DOHH2 (cell line): ENCODE results near the gene TLK1.

Source experiments
- H3F3A ChIP-seq: fragments of 200-600 bp; sonication (generic), shearing (Covaris generic); 2 replicates; pipeline ENCODE4 v1.6.0; 2016; ENCODE audit warnings: antibody characterized with exemption, mild to moderate bottlenecking; ENCODE audit not compliant: control insufficient read depth, insufficient read depth
- H3K27ac ChIP-seq: fragments of 200-600 bp; sonication (generic); 2 replicates; pipeline ENCODE4 v1.5.1; 2014; ENCODE audit warnings: low read depth, mild to moderate bottlenecking, low read length, moderate library complexity
- H3K27me3 ChIP-seq: fragments of 200-600 bp; sonication (generic); 2 replicates; pipeline ENCODE4 v1.6.1; 2014; ENCODE audit warnings: mild to moderate bottlenecking, low read length, mixed read lengths; ENCODE audit not compliant: control insufficient read depth
- H3K36me3 ChIP-seq: fragments of 200-600 bp; sonication (generic); 2 replicates; pipeline ENCODE4 v1.6.1; 2014; ENCODE audit warnings: mild to moderate bottlenecking, low read length, moderate library complexity, mixed read lengths; ENCODE audit not compliant: control insufficient read depth
- H3K4me1 ChIP-seq: fragments of 200-600 bp; sonication (generic); 2 replicates; pipeline ENCODE4 v1.6.1; 2014; ENCODE audit warnings: mild to moderate bottlenecking, low read length, mixed read lengths; ENCODE audit not compliant: control insufficient read depth
- H3K4me2 ChIP-seq: fragments of 200-600 bp; sonication (generic); 2 replicates; pipeline ENCODE4 v1.6.0; 2014; ENCODE audit warnings: mild to moderate bottlenecking, low read length, moderate library complexity
- H3K4me3 ChIP-seq: fragments of 200-600 bp; sonication (generic); 2 replicates; pipeline ENCODE4 v1.5.1; 2014; ENCODE audit warnings: mild to moderate bottlenecking, low read length, mixed read lengths
- H3K79me2 ChIP-seq: fragments of 200-600 bp; sonication (generic); 2 replicates; pipeline ENCODE4 v1.6.1; 2014; ENCODE audit warnings: mild to moderate bottlenecking, low read length, mixed read lengths; ENCODE audit not compliant: control insufficient read depth
- H3K9me2 ChIP-seq: fragments of 200-600 bp; sonication (generic); replicated peaks from 2 replicates; pipeline ENCODE4 v1.6.1; 2014; ENCODE audit warnings: mild to moderate bottlenecking, low read length, mixed read lengths; ENCODE audit not compliant: control insufficient read depth
- H3K9me3 ChIP-seq: fragments of 200-600 bp; sonication (generic); 2 replicates; pipeline ENCODE4 v1.6.1; 2014; ENCODE audit warnings: antibody characterized with exemption, low read length, mixed read lengths; ENCODE audit not compliant: control insufficient read depth, insufficient read depth
- H4K20me1 ChIP-seq: fragments of 200-600 bp; sonication (generic); 2 replicates; pipeline ENCODE4 v1.6.0; 2014; ENCODE audit warnings: low read depth, mild to moderate bottlenecking, antibody characterized with exemption, low read length, moderate library complexity; ENCODE audit not compliant: control insufficient read depth, insufficient read depth
- EZH2phosphoT487 ChIP-seq: fragments of 200-600 bp; sonication (generic); IDR thresholded peaks from 2 replicates; pipeline ENCODE4 v1.6.1; 2017; ENCODE audit warnings: borderline replicate concordance, mild to moderate bottlenecking, antibody characterized with exemption, low read length, moderate library complexity, mixed read lengths
- TF ChIP-seq, protein P1 (sequence below): fragments of 200-600 bp; sonication (generic); IDR thresholded peaks from one replicate; pipeline ENCODE4 v1.5.1; 2014; ENCODE audit warnings: antibody characterized with exemption, mild to moderate bottlenecking, low read depth, low read length; ENCODE audit not compliant: poor library complexity, severe bottlenecking

The TLK1 gene

DNA sequence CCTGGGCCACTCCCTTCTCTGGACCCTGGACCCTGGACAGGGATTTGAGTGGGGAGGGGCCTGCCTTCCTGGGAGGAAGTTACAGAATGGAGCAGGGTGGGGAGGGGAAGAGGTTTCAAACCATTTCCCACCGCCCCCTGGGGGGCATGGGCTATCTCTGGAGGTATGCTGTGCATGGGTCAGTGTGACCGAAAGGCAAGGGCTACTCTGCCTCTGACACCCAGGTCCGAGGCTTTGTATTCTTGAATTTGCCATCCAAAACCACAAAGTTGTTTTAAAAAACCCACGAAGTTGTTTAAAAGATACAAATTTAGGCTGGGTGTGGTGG is 184.8 kb downstream of the TLK1 start:
- H3K4me2 ChIP-seq, result no peak overlapping the region
- H3K9me3 ChIP-seq, result no peaks in the 10 kb centered on the region
- no peaks in the 10 kb centered on the region for H3K9me2 ChIP-seq
- no peaks in the 10 kb centered on the region for H3K36me3 ChIP-seq
- TF ChIP-seq, protein P1, sequence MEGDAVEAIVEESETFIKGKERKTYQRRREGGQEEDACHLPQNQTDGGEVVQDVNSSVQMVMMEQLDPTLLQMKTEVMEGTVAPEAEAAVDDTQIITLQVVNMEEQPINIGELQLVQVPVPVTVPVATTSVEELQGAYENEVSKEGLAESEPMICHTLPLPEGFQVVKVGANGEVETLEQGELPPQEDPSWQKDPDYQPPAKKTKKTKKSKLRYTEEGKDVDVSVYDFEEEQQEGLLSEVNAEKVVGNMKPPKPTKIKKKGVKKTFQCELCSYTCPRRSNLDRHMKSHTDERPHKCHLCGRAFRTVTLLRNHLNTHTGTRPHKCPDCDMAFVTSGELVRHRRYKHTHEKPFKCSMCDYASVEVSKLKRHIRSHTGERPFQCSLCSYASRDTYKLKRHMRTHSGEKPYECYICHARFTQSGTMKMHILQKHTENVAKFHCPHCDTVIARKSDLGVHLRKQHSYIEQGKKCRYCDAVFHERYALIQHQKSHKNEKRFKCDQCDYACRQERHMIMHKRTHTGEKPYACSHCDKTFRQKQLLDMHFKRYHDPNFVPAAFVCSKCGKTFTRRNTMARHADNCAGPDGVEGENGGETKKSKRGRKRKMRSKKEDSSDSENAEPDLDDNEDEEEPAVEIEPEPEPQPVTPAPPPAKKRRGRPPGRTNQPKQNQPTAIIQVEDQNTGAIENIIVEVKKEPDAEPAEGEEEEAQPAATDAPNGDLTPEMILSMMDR, result no peak
- TF ChIP-seq EZH2phosphoT487, result no peak
- H3K4me3 ChIP-seq, result no peak overlapping the region
- no peaks in the 10 kb centered on the region for H4K20me1 ChIP-seq
- no peaks in the 10 kb centered on the region for H3K79me2 ChIP-seq
- H3F3A ChIP-seq, result peaks cover 7% of the 10 kb centered on the region
- H3K27ac ChIP-seq, result no peak overlapping the region
- peaks cover 15% of the 10 kb centered on the region for H3K4me1 ChIP-seq
- H3K27me3 ChIP-seq, result peaks cover 14% of the 10 kb centered on the region

GRCh38 chr2:170975127-170975942 is 185.4 kb downstream of the TLK1 start:
- H3K79me2 ChIP-seq, result no peaks in the 10 kb centered on the region

GRCh38 chr2:170974304-170974993 is 186.2 kb downstream of the TLK1 start:
- TF ChIP-seq, protein P1, result no peak
- TF ChIP-seq EZH2phosphoT487, result no peak

More at GRCh38 chr2:170975127-170975942, 185.4 kb downstream of the TLK1 start:
- H3K4me1 ChIP-seq, result peaks cover 15% of the 10 kb centered on the region
- TF ChIP-seq EZH2phosphoT487, result no peak
- TF ChIP-seq, protein P1, result no peak
- H3K9me2 ChIP-seq, result no peaks in the 10 kb centered on the region
- H3K36me3 ChIP-seq, result no peaks in the 10 kb centered on the region
- no peaks in the 10 kb centered on the region for H3K9me3 ChIP-seq
- H4K20me1 ChIP-seq, result no peaks in the 10 kb centered on the region
- H3K4me2 ChIP-seq, result no peak overlapping the region
- H3F3A ChIP-seq, result peaks cover 7% of the 10 kb centered on the region
- no peak overlapping the region for H3K27ac ChIP-seq
- H3K4me3 ChIP-seq, result no peak overlapping the region
- H3K27me3 ChIP-seq, result peaks cover 14% of the 10 kb centered on the region

More at GRCh38 chr2:170974304-170974993, 186.2 kb downstream of the TLK1 start:
- Histone ChIP-seq H3K36me3 (no peaks in the 10 kb centered on the region), H3K79me2 (no peaks in the 10 kb centered on the region), H3K27ac (no peak overlapping the region), H3K9me3 (no peaks in the 10 kb centered on the region), H3F3A (peaks cover 7% of the 10 kb centered on the region), H4K20me1 (no peaks in the 10 kb centered on the region), H3K27me3 (peaks cover 14% of the 10 kb centered on the region), H3K4me2 (peak overlapping the region; percentile 90), H3K9me2 (no peaks in the 10 kb centered on the region), H3K4me3 (peak overlapping the region; percentile 79), H3K4me1 (peaks cover 15% of the 10 kb centered on the region)
